GM19467 (cell line): ENCODE data around the gene ARMC2.
"Not testable (repeated sequence)": the region's sequence is repeated elsewhere in the genome, so short reads cannot be mapped to it uniquely, and the experiment has no call there.

Experiments
- ATAC-seq: cut with Tn5 transposase; IDR thresholded peaks from one replicate; pipeline ENCODE4 v1.9.1; 2021; ENCODE audit warnings: mild to moderate bottlenecking, moderate library complexity; ENCODE audit not compliant: unreplicated experiment

Gene ARMC2

GRCh38 chr6:108948181-108948661, 100.0 kb downstream of the ARMC2 start:
- no peak for ATAC-seq

- no peak for ATAC-seq
Observed at GRCh38 chr6:108951351-108951953, 103.2 kb downstream of the ARMC2 start.

GRCh38 chr6:108952776-108953486, 104.7 kb downstream of the ARMC2 start:
- ATAC-seq = no peak

- ATAC-seq = no peak
Observed at GRCh38 chr6:108953681-108954080, 105.5 kb downstream of the ARMC2 start.

- ATAC-seq = no peak
Observed at GRCh38 chr6:108955329-108955949, 107.2 kb downstream of the ARMC2 start.

- no peak for ATAC-seq
Observed at GRCh38 chr6:108957221-108957620, 109.0 kb downstream of the ARMC2 start.

GRCh38 chr6:108958900-108959770, 110.9 kb downstream of the ARMC2 start:
- ATAC-seq = no peak

GRCh38 chr6:108959972-108960582, 111.9 kb downstream of the ARMC2 start:
- no peak for ATAC-seq

- no peak for ATAC-seq
Observed at GRCh38 chr6:108960601-108961000, 112.4 kb downstream of the ARMC2 start.

GRCh38 chr6:108961077-108961476, 112.9 kb downstream of the ARMC2 start:
- no peak for ATAC-seq

- ATAC-seq = no peak
Observed at GRCh38 chr6:108961985-108962384, 113.8 kb downstream of the ARMC2 start.

GRCh38 chr6:108966251-108966650, 118.0 kb downstream of the ARMC2 start:
- ATAC-seq = no peak

- ATAC-seq = no peak
Observed at GRCh38 chr6:108966855-108967755, 118.9 kb downstream of the ARMC2 start.

- ATAC-seq = no peak
Observed at GRCh38 chr6:108968325-108969316, 120.4 kb downstream of the ARMC2 start.

- ATAC-seq = no peak
Observed at GRCh38 chr6:108969776-108970175, 121.6 kb downstream of the ARMC2 start.

GRCh38 chr6:108974201-108974600, 126.0 kb downstream of the ARMC2 start:
- no peak for ATAC-seq

GRCh38 chr6:108978638-108979037, 130.4 kb downstream of the ARMC2 start:
- ATAC-seq = not testable (repeated sequence)
